HCT116 (cell line): ENCODE data around the gene DNAJC1.

Source experiments
- CTCF ChIP-seq, 3 experiments: fragments of 200-600 bp in 1 of 3; sonication (generic) in 1 of 3; IDR thresholded peaks in 2 of 3; conservative IDR thresholded peaks in 1 of 3; 2 replicates each; pipeline ENCODE4 v1.5.1; 2012 to 2017; ENCODE audit warnings: low read depth in 2 of 3, low read length in 2 of 3, antibody characterized with exemption in 1 of 3, borderline replicate concordance in 1 of 3, control low read depth in 1 of 3, mild to moderate bottlenecking in 1 of 3, mixed read lengths in 1 of 3, mixed run types in 1 of 3, moderate library complexity in 1 of 3; ENCODE audit not compliant: insufficient read depth in 1 of 3
- EZH2phosphoT487 ChIP-seq: fragments of 200-600 bp; IDR thresholded peaks from 2 replicates; pipeline ENCODE4 v1.6.1; 2018; ENCODE audit warnings: antibody characterized with exemption, borderline replicate concordance
- JUND ChIP-seq: IDR thresholded peaks from 2 replicates; pipeline ENCODE4 v1.6.1; 2012
- POLR2AphosphoS5 ChIP-seq: IDR thresholded peaks from 2 replicates; pipeline ENCODE4 v1.6.1; 2011; ENCODE audit warnings: mild to moderate bottlenecking, low read depth, low read length, moderate library complexity
- RAD21 ChIP-seq: IDR thresholded peaks from 2 replicates; pipeline ENCODE4 v1.6.1; 2012; ENCODE audit warnings: low read depth, mild to moderate bottlenecking
- TF ChIP-seq, protein P1 (sequence below): IDR thresholded peaks from 2 replicates; pipeline ENCODE4 v1.6.1; 2012; ENCODE audit warnings: low read depth

GRCh38 chr10:21810582-21811244 is 192.8 kb downstream of the DNAJC1 start:
- TF ChIP-seq, protein P1, sequence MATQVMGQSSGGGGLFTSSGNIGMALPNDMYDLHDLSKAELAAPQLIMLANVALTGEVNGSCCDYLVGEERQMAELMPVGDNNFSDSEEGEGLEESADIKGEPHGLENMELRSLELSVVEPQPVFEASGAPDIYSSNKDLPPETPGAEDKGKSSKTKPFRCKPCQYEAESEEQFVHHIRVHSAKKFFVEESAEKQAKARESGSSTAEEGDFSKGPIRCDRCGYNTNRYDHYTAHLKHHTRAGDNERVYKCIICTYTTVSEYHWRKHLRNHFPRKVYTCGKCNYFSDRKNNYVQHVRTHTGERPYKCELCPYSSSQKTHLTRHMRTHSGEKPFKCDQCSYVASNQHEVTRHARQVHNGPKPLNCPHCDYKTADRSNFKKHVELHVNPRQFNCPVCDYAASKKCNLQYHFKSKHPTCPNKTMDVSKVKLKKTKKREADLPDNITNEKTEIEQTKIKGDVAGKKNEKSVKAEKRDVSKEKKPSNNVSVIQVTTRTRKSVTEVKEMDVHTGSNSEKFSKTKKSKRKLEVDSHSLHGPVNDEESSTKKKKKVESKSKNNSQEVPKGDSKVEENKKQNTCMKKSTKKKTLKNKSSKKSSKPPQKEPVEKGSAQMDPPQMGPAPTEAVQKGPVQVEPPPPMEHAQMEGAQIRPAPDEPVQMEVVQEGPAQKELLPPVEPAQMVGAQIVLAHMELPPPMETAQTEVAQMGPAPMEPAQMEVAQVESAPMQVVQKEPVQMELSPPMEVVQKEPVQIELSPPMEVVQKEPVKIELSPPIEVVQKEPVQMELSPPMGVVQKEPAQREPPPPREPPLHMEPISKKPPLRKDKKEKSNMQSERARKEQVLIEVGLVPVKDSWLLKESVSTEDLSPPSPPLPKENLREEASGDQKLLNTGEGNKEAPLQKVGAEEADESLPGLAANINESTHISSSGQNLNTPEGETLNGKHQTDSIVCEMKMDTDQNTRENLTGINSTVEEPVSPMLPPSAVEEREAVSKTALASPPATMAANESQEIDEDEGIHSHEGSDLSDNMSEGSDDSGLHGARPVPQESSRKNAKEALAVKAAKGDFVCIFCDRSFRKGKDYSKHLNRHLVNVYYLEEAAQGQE: no peak
- TF ChIP-seq JUND (no peak), EZH2phosphoT487 (no peak), CTCF (IDR thresholded peaks at IDR 0.05 in 2 of 3, conservative IDR thresholded peaks at IDR 0.05 in 1 of 3; ENCODE audit: borderline replicate concordance in 1 of 3, insufficient read depth in 1 of 3, low read depth in 2 of 3, low read length in 2 of 3) (peak in 1 of 3 experiments; percentile 30; a peak in 2 of 6 replicates), RAD21 (no peak), POLR2AphosphoS5 (no peak)
